K562 (cell line): ENCODE data around the gene FMNL2. TPM values are rescaled to one million over a fixed set of nuclear protein-coding genes. Genes with fewer than 3 reads are reported as not detected.

ENCODE experiments used
- ATAC-seq: fragments of 200-7000 bp; cut with Tn5 transposase; 3 replicates; pipeline ENCODE4 v1.9.1; 2020; ENCODE audit warnings: moderate library complexity
- BruUV-seq: library from RNA; stranded (reverse); fragments of 400-500 nt; replicated peaks from 2 replicates; lab custom pipeline; 2021; lab: Mats Ljungman, UMichigan
- CTCF ChIA-PET: fragments of 300-600 bp; formaldehyde crosslinking; extraction: SDS; loops from one replicate; lab custom pipeline; 2021; ENCODE audit warnings: low intra/inter-chr PET ratio; lab: Yijun Ruan, JAX
- POLR2A ChIA-PET: fragments of 300-600, 350-650 bp; sonication (Branson Sonifier 250); formaldehyde crosslinking; extraction: SDS; loops from one replicate; lab custom pipeline; 2021; ENCODE audit warnings: antibody characterized with exemption, inconsistent platforms; lab: Yijun Ruan, JAX
- DNase-seq, 4 experiments: peaks; one replicate each; pipeline versions ENCODE4 v3.0.0 to v3.0.0-alpha.2; 2011 to 2018; ENCODE audit warnings: low spot score in 3 of 4, mixed read lengths in 3 of 4; ENCODE audit errors: extremely low read depth in 1 of 4
- FAIRE-seq: peaks from 2 replicates; lab custom pipeline; 2011; peaks lifted over from hg19 to GRCh38; lab: Jason Lieb, UNC
- H2AFZ ChIP-seq: 2 replicates; pipeline ENCODE4 v1.6.0; 2011; ENCODE audit warnings: low read depth, low read length, control low read depth, inconsistent platforms
- H3K27ac ChIP-seq: fragments of 200-600 bp; 3 replicates; pipeline ENCODE4 v1.8.0; 2011; ENCODE audit warnings: low read depth, mild to moderate bottlenecking, control low read depth, inconsistent platforms, low read length, moderate library complexity, mixed read lengths; ENCODE audit errors: extremely low read depth
- H3K27me3 ChIP-seq, 2 experiments: fragments of 300-600 bp in 1 of 2; 2 replicates in 1 of 2; 3 replicates in 1 of 2; pipeline versions ENCODE4 v1.6.0 to v1.8.0; 2011; ENCODE audit warnings: inconsistent platforms in 2 of 2, low read length in 2 of 2, mild to moderate bottlenecking in 1 of 2, mixed read lengths in 1 of 2, moderate library complexity in 1 of 2; ENCODE audit not compliant: control insufficient read depth in 2 of 2, insufficient read depth in 2 of 2
- H3K36me3 ChIP-seq: fragments of 300-600 bp; 3 replicates; pipeline ENCODE4 v1.8.0; 2011; ENCODE audit warnings: mild to moderate bottlenecking, low read length, inconsistent platforms; ENCODE audit not compliant: control insufficient read depth, insufficient read depth
- H3K4me1 ChIP-seq, 2 experiments: fragments of 200-600 bp in 1 of 2; replicated peaks in 1 of 2; 2 replicates in 1 of 2; 3 replicates in 1 of 2; pipeline versions ENCODE4 v1.5.1 to v1.8.0; 2011; ENCODE audit warnings: inconsistent platforms in 2 of 2, low read length in 2 of 2, mild to moderate bottlenecking in 1 of 2, mixed read lengths in 1 of 2, moderate library complexity in 1 of 2; ENCODE audit not compliant: control insufficient read depth in 2 of 2, insufficient read depth in 2 of 2
- H3K4me2 ChIP-seq: 2 replicates; pipeline ENCODE4 v1.6.1; 2011; ENCODE audit warnings: low read length, control low read depth, inconsistent platforms, mixed read lengths; ENCODE audit not compliant: insufficient read depth
- H3K4me3 ChIP-seq: fragments of 200-600 bp; sonication (generic), shearing (Covaris generic); 2 replicates; pipeline ENCODE4 v1.5.1; 2016; ENCODE audit warnings: control low read depth, inconsistent platforms
- H3K79me2 ChIP-seq: fragments of 200-600 bp; 3 replicates; pipeline ENCODE4 v1.8.0; 2011; ENCODE audit warnings: low read length, inconsistent platforms; ENCODE audit not compliant: control insufficient read depth, insufficient read depth
- H3K9ac ChIP-seq, 2 experiments: 2 replicates each; pipeline versions ENCODE4 v1.6.0 to v1.6.1; 2011; ENCODE audit warnings: low read depth in 2 of 2, low read length in 2 of 2, control low read depth in 1 of 2, inconsistent platforms in 1 of 2, mild to moderate bottlenecking in 1 of 2, mixed read lengths in 1 of 2; ENCODE audit not compliant: insufficient read depth in 1 of 2
- H3K9me1 ChIP-seq: one replicate; pipeline ENCODE4 v1.6.0; 2011; ENCODE audit warnings: inconsistent platforms, mild to moderate bottlenecking, low read length, moderate library complexity; ENCODE audit not compliant: control insufficient read depth, insufficient read depth
- H3K9me3 ChIP-seq: replicated peaks from 2 replicates; pipeline ENCODE4 v1.5.1; 2011; ENCODE audit warnings: low read depth, low read length, inconsistent platforms; ENCODE audit not compliant: control insufficient read depth, insufficient read depth
- H4K20me1 ChIP-seq: replicated peaks from 2 replicates; pipeline ENCODE4 v1.6.1; 2011; ENCODE audit warnings: low read length, inconsistent platforms, mixed read lengths; ENCODE audit not compliant: control insufficient read depth, insufficient read depth
- DMBX1 ChIP-seq: fragments of 250-450 bp; sonication (Bioruptor Pico); IDR thresholded peaks from 2 replicates; pipeline ENCODE4 v1.8.0; 2022; ENCODE audit warnings: inconsistent platforms, mild to moderate bottlenecking, moderate library complexity, borderline replicate concordance
- GTF2A2 ChIP-seq: IDR thresholded peaks from 2 replicates; pipeline ENCODE4 v1.6.1; 2016; ENCODE audit warnings: mild to moderate bottlenecking, missing genetic modification characterization, missing compliant biosample characterization
- HDAC6 ChIP-seq: IDR thresholded peaks from 2 replicates; pipeline ENCODE4 v1.6.1; 2012; ENCODE audit warnings: low read depth, mild to moderate bottlenecking, control low read depth, inconsistent platforms, low read length, moderate library complexity
- MECOM ChIP-seq: fragments of 250-450 bp; sonication (Bioruptor Pico); IDR thresholded peaks from 2 replicates; pipeline ENCODE4 v1.8.0; 2022; ENCODE audit warnings: inconsistent platforms
- MTF1 ChIP-seq: fragments of 250-450 bp; sonication (Bioruptor Pico); IDR thresholded peaks from 2 replicates; pipeline ENCODE4 v1.9.0; 2021; ENCODE audit warnings: moderate library complexity, mild to moderate bottlenecking, inconsistent platforms, borderline replicate concordance
- NFIC ChIP-seq: fragments of 450-650 bp; IDR thresholded peaks from 2 replicates; pipeline ENCODE4 v1.6.1; 2017; ENCODE audit warnings: mild to moderate bottlenecking, inconsistent platforms
- RFX5 ChIP-seq: IDR thresholded peaks from 2 replicates; pipeline ENCODE4 v1.6.1; 2011; ENCODE audit warnings: low read depth, mild to moderate bottlenecking, improper control_type of control experiment, low read length
- ZBTB33 ChIP-seq: sonication (generic); formaldehyde crosslinking; IDR thresholded peaks from 2 replicates; pipeline ENCODE4 v1.8.1; 2023; ENCODE audit warnings: mild to moderate bottlenecking, missing genetic modification reagents
- ZNF395 ChIP-seq: fragments of 200-800 bp; sonication (Bioruptor generic); IDR thresholded peaks from 2 replicates; pipeline ENCODE4 v1.6.1; 2017; ENCODE audit warnings: missing genetic modification characterization, missing compliant biosample characterization
- ZNF431 ChIP-seq: sonication (generic); formaldehyde crosslinking; IDR thresholded peaks from 2 replicates; pipeline ENCODE4 v1.8.0; 2022; ENCODE audit warnings: mild to moderate bottlenecking, missing genetic modification reagents
- WGBS: fragments of 100-300 bp; shearing (Covaris generic); methylation state at CpG from one replicate; pipeline ENCODE4 v1.1.6; 2016; ENCODE audit warnings: low coverage, mixed read lengths; ENCODE audit not compliant: insufficient coverage; ENCODE audit errors: missing lambda C conversion rate; 5-methylcytosine and 5-hydroxymethylcytosine counted together
- in situ Hi-C: fragments of 300-500 bp; cut with MboI; formaldehyde crosslinking; loops from 4 replicates; pipeline ENCODE4 v1.15.0; 2018; ENCODE audit warnings: inconsistent platforms, mixed read lengths
- intact Hi-C: fragments of 100-400 bp; cut with micrococcal nuclease; formaldehyde crosslinking; loops from 2 replicates; pipeline ENCODE4 v1.14.2; 2022
- polyA plus RNA-seq, 8 experiments: library from polyadenylated mRNA; depleted of rRNA in 4 of 8; stranded (reverse) in 5 of 8; unstranded in 3 of 8; fragments of >200 nt; fragmentation: Nextera tagmentation in 2 of 8; fragmentation: Illumina TruSeq in 1 of 8; extraction: Ambion mirVana in 2 of 8; extraction: Trizol in 1 of 8; gene quantifications; 2 replicates each; pipeline versions ENCODE4 v1.2.1 to v1.2.3, GENCODE V29; 2011 to 2014; ENCODE audit warnings: inconsistent platforms in 1 of 8, missing spikeins in 1 of 8
- total RNA-seq, 7 experiments: library from RNA; depleted of rRNA in 6 of 7; stranded (reverse); fragments of >200 nt in 6 of 7; fragmentation: Illumina TruSeq in 2 of 7; extraction: Trizol in 2 of 7; gene quantifications; 2 replicates each; pipeline versions ENCODE4 v1.2.1 to v1.2.3, GENCODE V29; 2011 to 2021; ENCODE audit warnings: low replicate concordance in 1 of 7
- TF ChIP-seq, protein P1 (sequence below): fragments of 450-650 bp; IDR thresholded peaks from 2 replicates; pipeline ENCODE4 v1.6.1; 2018; ENCODE audit warnings: mild to moderate bottlenecking, low read depth; ENCODE audit not compliant: partially characterized antibody
- TF ChIP-seq, protein P2 (sequence below): fragments of 250-450 bp; sonication (Bioruptor Pico); IDR thresholded peaks from 2 replicates; pipeline ENCODE4 v1.5.0; 2021; ENCODE audit warnings: mild to moderate bottlenecking, moderate library complexity

FMNL2 gene
- total and polyA plus RNA-seq, 9 of the 15 experiments (the other 6 are each of a cell fraction or from before 2014, with no cell fraction given) = 0.15 to 0.49 (median 0.24) TPM; not detected in 1

DNA sequence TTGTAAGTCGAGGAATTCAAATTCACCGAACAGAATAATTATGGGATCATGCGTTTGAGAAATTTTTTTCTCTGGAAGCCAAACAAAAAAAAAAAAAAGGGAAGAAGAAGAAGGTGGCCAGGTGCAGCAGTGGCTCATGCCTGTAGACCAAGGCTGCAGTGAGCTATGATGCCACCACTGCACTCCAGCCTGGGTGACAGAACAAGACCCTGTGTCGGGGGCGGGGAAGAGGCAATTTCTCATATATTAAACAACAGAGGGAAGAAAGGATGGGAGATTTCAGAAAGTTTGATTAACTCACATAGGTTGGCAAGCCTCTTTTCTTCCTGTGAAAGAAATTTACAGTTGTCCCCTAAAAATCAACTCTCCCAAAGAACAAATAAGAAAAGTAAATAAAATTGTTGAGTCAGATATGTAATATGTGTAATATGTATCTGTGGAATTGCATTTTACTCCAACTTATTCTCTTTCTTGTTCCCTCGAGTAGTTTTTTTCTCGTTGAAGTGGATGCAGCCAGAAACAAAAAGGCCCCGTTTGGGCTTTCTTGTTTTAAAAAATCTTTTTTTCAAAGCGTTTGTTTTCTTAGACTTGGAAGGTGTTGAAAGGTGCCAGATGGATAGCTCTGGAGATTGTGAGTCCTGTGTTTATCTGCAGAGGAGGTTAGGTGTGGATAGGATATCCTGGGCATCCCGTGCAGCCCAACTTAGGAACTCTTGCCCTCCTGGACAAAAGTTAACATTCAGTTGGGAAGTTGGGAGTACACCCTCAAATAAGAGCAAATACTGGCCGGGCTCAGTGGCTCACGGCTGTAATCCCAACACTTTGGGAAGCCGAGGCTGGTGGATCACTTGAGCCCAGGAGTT is 25.4 kb upstream of the FMNL2 start:
- BruUV-seq = no TSS peak
- ChIA-PET POLR2A (interaction anchor here (0.7 kb wide), 1 partner anchor 221 kb away, joined by 3 read pairs; no protein-coding TSS in a partner anchor), CTCF (no interaction called here)
- no peak overlapping the region for H3K4me2 ChIP-seq
- no peak overlapping the region for H2AFZ ChIP-seq
- no peaks in the 10 kb centered on the region for H3K9me1 ChIP-seq
- no peaks in the 10 kb centered on the region for H4K20me1 ChIP-seq
- H3K36me3 ChIP-seq = no peaks in the 10 kb centered on the region
- no peak for FAIRE-seq
- H3K27me3 ChIP-seq = no peaks in the 10 kb centered on the region
- no peak for DNase-seq
- H3K4me3 ChIP-seq = no peak overlapping the region
- intact Hi-C loops = no loop called here
- H3K4me1 ChIP-seq = no peaks in the 10 kb centered on the region
- in situ Hi-C loops = no loop called here
- 1% methylated on average over 13 of the region's 13 CpGs for WGBS
- no peaks in the 10 kb centered on the region for H3K79me2 ChIP-seq
- H3K9me3 ChIP-seq = no peaks in the 10 kb centered on the region
- no peak overlapping the region for H3K27ac ChIP-seq
- no peak for ATAC-seq
- H3K9ac ChIP-seq = no peak overlapping the region
- TF ChIP-seq DMBX1 (CRISPR knock-in tag) (no peak), MECOM (CRISPR knock-in tag) (no peak), MTF1 (CRISPR knock-in tag) (no peak), HDAC6 (no peak), RFX5 (no peak), GTF2A2 (tag) (no peak), ZNF395 (CRISPR knock-in tag) (no peak), ZNF431 (CRISPR knock-in tag) (no peak), NFIC (no peak), ZBTB33 (CRISPR knock-in tag) (no peak)
- TF ChIP-seq, protein P1, sequence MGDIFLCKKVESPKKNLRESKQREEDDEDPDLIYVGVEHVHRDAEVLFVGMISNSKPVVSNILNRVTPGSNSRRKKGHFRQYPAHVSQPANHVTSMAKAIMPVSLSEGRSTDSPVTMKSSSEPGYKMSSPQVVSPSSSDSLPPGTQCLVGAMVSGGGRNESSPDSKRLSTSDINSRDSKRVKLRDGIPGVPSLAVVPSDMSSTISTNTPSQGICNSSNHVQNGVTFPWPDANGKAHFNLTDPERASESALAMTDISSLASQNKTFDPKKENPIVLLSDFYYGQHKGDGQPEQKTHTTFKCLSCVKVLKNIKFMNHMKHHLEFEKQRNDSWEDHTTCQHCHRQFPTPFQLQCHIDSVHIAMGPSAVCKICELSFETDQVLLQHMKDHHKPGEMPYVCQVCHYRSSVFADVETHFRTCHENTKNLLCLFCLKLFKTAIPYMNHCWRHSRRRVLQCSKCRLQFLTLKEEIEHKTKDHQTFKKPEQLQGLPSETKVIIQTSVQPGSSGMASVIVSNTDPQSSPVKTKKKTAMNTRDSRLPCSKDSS = no peak
- TF ChIP-seq, protein P2, sequence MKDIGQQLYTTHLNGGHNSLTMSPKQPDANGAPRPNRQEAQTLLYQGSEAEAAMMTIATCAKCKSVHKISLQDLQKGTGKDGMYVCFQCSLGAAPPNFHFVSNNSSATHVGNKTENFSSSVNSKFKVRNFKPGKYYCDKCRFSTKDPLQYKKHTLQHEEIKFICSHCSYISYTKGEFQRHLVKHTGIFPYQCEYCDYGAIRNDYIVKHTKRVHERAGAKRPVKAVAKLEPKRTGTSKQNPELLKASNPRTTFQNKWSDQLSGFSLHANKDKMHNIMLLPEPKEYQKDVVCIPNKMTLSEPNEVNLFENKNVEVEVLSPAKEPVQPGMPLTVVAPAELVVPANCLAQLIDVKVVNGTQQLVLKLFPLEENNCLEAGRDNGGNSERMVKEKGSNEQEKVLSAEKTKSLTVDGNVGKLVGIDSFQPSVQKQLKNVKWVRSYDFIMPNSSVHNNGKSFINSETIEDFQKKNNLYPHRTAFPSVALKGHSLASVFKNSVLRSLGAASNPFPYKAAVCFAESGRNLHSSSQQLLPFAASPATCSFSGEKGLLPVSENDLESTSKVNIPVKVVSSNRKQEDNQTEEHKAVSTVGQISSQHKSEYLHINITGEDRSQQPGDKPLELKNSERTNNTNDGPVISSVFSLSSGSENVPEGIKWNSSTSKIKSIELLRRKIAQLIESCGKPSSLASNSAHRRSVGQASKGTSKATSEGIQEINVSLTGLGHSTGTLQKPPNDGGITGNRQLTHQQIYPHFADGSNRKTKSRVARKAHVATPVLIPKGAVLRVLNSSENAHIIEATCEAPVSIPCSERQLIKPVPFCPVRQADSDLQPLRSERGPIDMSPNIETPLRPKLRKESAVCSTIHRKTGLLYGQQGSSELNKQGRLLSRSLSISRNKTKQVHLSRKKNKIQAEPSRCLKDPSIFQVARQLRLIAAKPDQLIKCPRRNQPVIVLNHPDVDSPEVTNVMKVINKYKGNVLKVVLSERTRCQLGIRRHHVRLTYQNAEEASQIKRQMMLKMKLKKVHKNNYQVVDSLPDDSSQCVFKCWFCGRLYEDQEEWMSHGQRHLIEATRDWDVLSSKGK = no peak
